Measurements from ENCODE around the gene SRD5A3.
"Not testable (repeated sequence)": the region's sequence is repeated elsewhere in the genome, so short reads cannot be mapped to it uniquely, and the experiment has no call there.

SRD5A3 gene

DNA sequence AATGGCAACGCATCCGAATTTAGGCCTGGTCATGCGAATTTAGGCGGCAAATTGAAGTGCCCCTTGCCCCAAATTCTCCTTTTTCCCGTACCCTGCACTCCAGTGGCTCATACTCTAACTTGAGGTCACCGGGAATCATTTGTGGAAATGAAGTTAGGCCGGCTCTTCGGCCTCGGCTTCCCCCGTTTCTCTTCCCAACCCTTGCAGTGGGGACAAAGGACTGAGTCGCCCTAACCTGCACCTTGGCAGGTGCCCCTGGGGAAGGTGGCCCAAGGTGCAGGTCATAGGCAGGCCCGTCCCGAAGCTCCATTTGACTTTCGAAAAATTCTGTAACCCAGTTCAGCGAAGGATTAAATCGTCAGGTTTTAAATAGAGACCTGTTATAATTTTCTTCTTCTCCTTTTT is 811 bp downstream of the SRD5A3 start:
- no peak for DNase-seq (ENCODE audit: low spot score)

DNA sequence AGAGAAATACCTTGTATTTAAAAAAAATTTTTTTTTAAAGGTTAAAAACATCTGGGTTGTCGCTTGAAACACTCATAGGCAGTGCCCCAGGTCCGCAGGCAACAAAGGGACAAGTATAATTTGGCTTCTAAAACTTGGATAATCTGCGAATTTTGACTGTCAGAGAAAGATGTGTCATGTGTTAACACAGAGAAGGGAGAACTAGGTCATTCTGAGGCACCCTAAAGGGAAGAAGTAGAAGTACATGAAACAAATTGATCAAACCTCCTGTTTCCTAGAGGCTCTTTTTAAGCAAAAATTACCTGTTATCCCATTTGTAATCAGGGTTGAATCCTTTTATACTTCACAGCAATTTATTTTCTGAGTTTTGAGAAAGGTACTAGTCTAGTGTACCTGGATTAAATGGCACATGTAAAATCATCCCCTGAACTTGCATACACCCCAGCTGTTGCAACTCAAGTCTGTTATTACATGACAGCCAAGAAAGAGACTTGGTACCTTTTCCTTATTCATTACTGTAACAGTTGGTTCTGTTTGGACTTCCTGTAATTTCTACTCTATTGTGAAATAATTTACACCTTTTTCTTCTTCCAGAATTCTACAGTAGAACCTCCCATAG is 1.7 kb downstream of the SRD5A3 start:
- DNase-seq (ENCODE audit: low spot score), result peak; percentile 21

DNA sequence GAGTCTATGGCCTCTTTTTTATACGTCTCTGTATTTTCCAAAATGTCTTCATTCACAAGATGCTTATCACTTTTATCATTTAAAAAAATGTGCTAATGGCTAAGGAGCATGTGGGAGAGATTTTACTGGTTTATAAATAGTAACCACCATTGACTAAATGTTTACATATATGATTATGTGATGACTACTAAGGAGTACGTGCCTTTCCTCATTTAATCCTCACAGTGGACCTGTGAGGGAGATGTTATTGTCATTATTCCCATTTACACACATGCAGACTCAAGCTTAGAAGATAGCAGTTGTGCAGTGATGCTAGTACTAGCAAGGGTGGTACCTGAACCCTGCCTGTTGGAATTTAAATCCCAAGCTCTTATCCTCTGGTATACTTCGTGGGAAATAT is 2.4 kb downstream of the SRD5A3 start:
- DNase-seq (ENCODE audit: low spot score), result no peak

DNA sequence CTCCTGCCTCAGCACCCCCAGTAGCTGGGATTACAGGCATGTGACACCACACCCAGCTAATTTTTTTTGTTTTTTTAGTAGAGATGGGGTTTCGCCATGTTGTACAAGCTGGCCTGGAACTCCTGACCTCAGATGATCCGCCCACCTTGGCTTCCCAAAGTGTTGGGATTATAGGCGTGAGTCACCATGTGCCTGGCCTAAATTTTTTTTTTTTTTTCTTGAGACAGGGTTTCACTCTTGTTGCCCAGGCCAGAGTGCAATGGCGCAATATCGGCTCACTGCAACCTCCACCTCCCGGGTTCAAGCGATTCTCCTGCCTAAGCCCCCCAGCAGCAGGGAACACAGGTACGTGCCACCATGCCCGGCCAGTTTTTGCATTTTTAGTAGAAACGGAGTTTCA is 4.8 kb downstream of the SRD5A3 start:
- not testable (repeated sequence) for DNase-seq (ENCODE audit: low spot score)

DNA sequence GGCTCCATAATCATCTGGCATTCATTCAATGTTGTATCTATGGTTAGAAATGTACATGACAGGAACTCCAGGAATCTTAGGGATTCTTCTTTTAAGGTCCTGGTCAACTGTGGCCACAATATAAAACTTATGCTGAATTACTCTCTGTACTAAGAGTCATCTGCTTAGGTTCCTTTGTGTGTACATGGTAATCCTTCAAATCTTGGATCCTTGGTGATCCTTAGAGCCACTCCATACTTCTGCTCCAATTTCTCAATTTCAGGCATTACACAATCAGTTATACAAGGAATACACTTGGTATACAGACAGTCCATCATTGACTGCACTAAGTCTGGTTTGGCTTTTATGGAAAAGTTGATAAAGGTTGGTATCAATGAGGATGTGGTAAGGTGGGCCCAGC is 5.8 kb downstream of the SRD5A3 start:
- DNase-seq (ENCODE audit: low spot score), result no peak

DNA sequence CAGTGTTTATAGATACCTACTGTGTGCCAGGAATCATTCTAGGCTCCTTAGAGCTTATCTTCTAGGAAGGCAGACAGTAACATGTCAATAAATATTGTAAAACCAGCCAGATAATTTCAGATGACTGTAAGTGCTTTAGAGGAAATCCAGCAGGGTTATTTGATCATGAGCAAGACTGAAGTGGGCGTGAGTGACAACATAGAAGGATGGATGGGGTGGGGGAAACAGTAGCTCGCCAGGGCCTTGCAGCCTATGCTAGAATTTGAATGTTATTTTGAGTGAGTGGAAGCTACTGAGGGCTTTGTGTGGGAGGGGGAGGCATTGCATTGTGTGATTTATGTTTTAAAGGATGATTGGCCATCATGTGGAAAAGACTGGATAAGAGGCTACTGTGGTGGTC is 6.7 kb downstream of the SRD5A3 start:
- no peak for DNase-seq (ENCODE audit: low spot score)

DNA sequence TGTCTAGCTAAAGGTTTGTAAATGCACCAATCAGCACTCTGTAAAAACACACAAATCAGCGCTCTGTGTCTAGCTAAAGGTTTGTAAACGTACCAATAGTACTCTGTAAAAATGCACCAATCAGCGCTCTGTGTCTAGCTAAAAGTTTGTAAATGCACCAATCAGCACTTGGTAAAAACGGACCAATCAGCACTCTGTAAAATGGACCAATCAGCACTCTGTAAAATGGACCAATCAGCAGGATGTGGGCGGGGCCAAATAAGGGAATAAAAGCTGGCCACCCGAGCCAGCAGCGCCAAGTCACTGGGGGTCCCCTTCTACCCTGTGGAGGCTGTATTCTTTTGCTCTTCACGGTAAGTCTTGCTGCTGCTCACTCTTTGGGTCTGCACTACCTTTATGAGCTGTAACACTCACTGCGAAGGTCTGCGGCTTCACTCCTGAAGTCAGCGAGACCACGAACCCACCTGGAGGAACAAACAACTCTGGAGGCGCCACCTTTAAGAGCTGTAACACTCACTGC is 7.2 kb downstream of the SRD5A3 start:
- not testable (repeated sequence) for DNase-seq (ENCODE audit: low spot score)

DNA sequence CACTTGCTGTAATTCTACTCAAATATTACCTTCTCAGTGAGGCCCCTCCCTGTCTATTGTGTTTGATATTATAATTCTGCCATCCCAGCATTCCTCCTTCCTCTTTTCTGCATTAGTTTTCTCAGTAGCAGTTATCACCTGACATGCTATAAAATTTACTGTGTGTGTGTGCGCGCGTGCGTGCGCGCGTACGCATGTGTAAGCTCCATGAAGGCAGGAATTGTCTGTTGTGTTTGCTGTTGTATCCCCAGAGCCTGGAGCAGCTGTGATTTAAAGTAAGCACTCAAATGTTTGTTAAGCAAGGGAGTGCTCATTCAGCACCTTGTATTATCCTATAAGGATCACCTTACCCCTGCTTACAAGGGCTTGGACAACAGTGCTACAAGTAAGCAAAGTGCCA is 8.6 kb downstream of the SRD5A3 start:
- no peak for DNase-seq (ENCODE audit: low spot score)

DNA sequence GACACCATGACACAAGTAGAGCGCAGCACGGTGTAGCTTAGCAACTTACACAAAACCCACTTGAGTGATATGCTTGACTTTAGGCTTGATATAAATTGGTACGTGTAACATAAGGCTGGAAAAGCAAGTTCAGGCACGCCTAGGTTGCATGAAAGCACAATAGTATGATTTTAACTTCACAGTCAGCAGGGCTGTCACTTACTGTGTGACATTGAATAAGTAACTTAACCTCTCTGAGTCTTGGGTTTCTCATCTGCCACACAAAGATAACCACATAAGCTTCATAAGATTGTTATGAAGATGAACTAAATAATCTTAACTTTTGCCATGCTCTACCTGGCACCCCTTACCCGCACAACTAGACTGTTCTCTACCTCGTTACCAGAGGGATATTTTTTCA is 9.5 kb downstream of the SRD5A3 start:
- no peak for DNase-seq (ENCODE audit: low spot score)

DNA sequence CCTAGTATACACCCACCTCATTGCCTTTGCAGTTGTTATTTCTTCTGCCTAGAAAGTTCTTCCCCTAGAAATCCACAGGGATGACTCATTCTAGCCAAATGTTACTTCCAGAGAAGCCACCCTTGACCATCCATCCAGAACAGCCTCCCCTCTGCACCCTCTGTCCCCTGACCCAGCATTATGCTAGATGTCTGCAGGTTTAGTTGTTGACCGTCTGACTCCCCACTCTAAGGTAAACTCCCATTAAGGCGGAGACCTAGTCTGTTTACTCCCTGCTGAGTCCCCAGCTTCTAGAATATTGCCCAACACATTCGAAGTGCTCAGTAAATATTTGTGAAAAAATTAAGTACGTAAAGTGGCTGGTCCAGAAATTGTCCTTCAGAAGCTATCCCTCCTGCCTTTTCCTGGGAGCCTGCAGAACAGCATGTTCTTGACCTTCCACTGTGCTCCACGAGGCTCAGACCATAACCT is 11.0 kb downstream of the SRD5A3 start:
- peak; percentile 52 for DNase-seq (ENCODE audit: low spot score)

DNA sequence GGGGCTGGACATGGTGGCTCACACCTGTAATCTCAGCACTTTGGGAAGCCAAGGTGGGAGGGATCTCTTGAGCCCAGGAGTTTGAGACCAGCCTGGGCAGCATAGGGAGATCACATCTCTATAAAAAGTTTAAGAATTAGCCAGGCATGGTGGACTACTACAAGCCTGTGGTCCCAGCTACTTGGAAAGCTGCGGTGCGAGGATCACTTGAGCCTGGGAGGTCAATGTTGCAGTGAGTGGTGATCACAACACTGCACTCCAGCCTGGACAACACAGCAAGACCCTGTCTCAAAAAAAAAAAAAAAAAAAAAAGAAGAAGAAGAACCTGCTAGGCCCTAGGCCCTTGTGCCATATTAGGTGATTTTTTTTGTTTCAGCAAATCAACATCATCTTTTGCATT is 12.2 kb downstream of the SRD5A3 start:
- DNase-seq (ENCODE audit: low spot score), result no peak

DNA sequence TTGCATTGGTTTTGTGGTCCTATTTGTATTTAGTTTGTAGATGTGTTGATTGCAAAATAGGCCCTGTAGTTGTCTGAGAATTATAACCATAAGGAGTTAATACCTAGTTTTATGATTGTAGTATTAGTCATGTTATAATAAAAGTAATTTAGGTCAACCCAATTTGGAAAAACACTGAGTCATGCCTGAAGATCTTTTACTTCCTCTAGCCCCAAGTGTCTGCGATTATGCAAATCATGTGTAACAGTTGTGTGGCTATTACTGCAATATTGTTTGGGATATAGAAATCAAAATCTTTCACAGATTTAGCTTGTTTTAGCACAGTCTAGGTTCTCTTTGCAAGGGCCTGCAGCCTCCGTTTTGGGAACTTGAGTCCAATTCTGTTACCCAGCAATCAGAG is 12.6 kb downstream of the SRD5A3 start:
- peak; percentile 84 for DNase-seq (ENCODE audit: low spot score)

DNA sequence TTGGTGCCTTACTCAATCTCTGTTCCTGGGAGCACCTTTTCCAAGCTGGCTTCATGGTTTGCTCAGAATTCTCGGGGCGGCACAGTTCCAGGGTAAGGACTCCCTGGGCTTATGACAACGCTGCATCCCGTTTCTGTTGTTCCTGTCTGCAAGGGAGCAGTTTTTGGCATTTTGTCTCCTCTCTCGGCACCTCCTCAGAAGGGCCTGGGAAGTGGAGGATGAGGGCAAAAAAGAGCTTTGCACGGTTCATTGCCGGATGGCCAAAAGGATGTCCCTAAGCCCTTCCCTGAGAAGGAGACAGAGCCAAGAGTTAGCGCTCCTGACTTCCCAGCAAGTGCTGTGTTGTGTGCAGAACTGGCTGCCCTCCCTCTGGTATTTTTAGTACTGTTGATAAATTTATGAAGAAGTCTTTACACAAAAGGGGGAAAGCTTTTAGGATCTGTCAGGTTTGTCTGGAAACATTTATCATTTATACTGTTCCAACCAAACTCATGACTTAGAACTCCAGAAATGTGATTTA is 13.4 kb downstream of the SRD5A3 start:
- peak; percentile 60 for DNase-seq (ENCODE audit: low spot score)

DNA sequence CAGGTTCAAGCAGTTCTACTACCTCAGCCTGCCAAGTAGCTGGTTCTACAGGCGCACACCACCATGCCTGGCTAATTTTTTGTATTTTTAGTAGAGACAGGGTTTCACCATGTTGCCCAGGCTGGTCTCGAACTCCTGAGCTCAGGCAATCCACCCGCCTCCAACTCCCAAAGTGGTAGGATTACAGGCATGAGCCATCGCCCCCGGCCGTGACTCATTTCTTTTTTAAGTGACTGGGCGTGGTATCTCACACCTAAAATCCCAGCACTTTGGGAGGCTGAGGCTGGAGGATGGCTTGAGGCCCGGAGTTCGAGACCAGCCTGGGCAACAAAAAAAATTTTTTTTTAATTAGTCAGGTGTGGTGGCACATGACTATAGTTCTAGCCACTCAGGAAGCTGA is 16.9 kb downstream of the SRD5A3 start:
- DNase-seq (ENCODE audit: low spot score), result not testable (repeated sequence)

DNA sequence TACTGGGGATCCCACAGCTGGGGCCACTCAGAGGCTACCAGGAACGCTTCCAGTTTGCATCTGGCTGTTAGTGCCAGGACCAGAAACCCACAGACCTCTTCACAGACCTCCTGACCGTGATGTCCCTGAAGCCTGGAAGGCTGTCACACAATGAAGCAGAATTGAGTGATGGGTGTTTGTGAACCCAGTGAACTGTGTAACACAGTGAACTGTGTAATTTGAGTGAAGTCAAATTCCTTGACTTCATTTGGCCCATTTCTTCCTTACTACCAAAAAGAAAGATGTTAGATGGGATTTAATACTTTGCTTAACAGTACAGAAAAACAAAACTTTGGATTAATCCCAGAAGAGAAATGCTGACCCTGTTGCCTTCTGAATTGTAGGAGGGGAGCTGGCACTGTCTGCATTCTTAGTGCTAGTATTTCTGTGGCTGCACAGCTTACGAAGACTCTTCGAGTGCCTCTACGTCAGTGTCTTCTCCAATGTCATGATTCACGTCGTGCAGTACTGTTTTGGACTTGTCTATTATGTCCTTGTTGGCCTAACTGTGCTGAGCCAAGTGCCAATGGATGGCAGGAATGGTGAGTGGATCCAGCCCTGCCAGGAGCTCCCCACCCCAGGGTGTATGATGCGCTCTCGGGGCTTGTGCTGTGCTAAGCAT is 17.8 kb downstream of the SRD5A3 start:
- DNase-seq (ENCODE audit: low spot score), result no peak

DNA sequence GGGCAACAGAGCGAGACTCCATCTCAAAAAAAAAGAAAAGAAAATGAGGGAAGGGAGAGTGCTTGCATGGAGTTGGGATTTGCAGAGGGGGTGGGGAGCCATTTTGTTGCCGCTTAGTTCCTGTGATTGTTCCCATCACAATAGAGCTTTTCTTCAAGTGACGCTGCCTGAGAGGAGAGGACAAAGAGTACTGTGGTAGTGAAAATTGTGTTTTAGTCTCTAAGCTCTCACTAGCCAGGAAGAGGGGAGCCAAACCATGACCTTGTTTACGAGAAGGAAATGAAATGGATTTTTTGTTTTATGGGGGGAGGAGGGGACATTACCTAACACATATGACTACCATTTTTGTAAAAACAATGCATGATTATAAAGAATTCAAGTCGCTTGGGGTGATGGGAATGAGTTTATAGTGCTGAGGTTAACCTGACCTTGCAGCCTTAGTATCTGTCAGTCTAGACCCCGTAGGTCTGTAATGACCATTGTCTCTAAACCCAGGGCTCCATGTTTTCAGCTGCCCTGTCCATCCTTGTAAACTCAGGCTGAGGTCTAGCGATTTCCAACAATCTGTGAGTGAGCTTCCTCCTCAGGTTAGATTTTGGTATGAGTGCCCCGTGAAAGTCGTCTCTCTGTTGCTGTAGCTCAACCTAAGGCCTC is 18.8 kb downstream of the SRD5A3 start:
- DNase-seq (ENCODE audit: low spot score), result no peak

DNA sequence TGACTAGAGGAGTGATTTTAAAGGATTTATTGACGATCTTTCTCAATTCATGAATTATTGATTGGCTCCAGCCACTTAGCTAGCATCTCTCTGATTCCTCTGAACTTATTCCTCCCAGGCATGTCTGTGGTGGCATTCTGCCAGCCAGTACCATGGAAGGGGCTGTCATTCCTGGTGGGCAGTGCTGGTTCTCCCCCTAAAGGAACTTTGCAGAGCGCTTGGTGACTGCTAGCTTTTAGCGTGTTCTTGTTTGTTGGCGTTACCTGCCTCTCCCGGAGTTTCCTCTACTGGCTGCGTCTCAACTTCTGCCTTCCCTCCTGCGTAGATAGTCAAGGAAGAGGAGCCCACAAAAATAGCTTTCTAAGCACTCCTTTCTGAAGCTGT is 19.3 kb downstream of the SRD5A3 start:
- DNase-seq (ENCODE audit: low spot score), result no peak

DNA sequence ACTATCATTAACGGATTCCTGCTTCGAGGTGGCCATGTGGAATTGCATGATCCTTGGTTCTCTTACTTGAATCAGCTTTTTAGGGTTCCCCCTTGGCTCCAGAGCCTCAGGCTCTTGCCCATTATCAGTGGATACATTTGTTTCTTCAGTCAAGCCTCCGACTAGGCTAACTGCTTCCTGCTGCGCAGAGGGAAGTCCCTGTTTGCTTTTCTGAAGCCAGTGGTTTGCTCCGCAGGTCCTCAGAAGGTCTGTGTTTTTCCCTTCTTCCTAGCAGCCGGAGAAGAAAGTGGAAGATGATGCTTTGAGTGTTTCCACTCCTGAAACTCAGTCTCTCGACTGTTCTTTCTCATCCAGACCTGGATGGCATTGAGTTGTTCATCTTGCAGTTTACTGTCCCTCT is 20.6 kb downstream of the SRD5A3 start:
- DNase-seq (ENCODE audit: low spot score), result no peak

DNA sequence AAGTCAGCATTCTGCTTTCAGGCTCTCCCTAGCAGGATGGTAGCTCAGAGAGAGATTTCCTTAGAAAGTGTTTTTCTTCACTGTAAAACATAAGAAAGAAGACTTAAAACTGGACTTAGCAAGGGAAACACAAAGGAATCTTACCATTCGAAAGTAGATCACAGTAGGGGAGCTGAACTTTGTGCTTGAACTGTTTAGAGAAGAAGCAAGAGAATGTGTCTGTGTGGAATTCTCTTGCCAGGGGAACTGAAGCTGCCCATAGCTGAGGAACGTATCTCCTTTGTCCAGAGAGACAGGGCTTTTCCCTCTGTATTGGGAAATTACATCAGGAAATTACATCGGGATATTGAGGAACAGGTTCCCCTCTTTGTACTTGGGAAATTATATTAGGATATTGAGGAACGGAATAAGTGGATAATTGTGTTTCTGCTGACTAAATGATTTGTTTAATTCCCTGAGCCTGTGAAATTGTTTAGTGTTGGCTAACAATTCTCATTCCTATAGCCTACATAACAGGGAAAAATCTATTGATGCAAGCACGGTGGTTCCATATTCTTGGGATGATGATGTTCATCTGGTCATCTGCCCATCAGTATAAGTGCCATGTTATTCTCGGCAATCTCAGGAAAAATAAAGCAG is 21.2 kb downstream of the SRD5A3 start:
- no peak for DNase-seq (ENCODE audit: low spot score)

DNA sequence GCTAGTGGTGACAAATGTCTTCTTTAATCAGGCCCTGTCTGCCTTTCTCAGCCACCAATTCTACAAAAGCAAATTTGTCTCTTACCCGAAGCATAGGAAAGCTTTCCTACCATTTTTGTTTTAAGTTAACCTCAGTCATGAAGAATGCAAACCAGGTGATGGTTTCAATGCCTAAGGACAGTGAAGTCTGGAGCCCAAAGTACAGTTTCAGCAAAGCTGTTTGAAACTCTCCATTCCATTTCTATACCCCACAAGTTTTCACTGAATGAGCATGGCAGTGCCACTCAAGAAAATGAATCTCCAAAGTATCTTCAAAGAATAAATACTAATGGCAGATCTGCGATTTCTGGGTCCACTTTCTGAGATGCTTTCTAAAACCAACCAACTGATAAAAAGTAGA is 23.9 kb downstream of the SRD5A3 start:
- no peak for DNase-seq (ENCODE audit: low spot score)

DNA sequence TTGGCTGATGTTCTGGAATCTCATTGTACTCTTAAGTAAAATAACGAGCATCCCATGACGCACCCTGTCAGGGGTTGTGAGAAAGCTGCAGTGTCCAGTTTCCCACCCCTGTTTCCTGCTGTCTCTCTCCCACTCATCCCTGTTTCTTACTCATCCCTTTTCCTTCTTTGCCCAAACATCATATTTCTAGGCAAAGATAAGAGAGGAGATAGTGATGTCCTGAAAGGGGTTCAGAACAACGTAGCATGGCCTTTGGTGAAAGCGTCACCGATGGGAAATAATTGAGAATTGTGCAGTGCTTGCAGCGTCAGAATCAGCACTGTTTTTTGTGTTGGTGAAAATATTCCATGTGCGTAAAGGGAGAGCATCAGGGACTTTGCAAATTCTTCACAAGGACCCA is 26.2 kb downstream of the SRD5A3 start:
- no peak for DNase-seq (ENCODE audit: low spot score)

DNA sequence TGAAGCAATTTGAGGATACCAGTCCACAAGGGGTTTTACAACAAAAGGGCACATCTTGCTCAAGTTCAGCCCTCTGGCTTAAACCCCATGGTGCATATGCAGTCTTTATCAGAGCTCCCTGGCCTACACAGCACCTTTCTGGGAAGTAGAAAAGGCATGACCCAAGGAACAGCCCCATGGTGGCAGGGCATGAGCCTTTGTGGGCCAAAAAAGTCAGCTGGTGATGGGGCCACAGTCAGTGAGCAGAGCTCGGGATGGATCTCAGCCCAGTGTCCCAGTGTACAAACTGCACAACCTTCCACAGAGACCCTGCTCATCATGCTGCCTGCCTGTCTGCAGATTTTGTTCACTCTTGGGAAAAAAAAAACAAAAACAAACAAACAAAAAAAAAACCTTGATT is 27.4 kb downstream of the SRD5A3 start:
- DNase-seq (ENCODE audit: low spot score), result no peak

DNA sequence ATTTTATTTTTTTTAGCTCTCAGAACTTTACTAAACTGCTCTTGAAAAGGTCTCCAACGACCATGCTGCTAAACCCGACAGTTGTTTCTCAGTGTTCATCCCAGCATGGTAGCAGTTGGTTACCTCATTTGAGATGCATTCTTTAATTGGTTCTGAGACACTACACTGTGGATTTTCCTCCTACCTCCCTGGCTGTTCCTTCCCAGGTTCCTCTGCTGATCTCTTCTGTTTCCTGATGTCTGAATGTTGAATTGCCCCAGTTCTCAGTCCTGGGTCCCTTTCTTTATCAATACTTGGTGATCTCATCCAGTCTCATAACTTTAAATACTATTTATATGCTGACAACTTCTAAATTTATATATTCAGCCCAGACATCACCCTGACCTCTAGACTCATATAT is 30.7 kb downstream of the SRD5A3 start:
- no peak for DNase-seq (ENCODE audit: low spot score)
